NAMALWA (cell line): ENCODE measurements around the gene HHLA2.
"Not testable (repeated sequence)": the region's sequence is repeated elsewhere in the genome, so short reads cannot be mapped to it uniquely, and the experiment has no call there.

Source experiments
- DNase-seq: peaks from one replicate; pipeline ENCODE4 v3.0.0-alpha.2; 2015; ENCODE audit warnings: low spot score

Gene HHLA2, protein sequence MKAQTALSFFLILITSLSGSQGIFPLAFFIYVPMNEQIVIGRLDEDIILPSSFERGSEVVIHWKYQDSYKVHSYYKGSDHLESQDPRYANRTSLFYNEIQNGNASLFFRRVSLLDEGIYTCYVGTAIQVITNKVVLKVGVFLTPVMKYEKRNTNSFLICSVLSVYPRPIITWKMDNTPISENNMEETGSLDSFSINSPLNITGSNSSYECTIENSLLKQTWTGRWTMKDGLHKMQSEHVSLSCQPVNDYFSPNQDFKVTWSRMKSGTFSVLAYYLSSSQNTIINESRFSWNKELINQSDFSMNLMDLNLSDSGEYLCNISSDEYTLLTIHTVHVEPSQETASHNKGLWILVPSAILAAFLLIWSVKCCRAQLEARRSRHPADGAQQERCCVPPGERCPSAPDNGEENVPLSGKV

DNA sequence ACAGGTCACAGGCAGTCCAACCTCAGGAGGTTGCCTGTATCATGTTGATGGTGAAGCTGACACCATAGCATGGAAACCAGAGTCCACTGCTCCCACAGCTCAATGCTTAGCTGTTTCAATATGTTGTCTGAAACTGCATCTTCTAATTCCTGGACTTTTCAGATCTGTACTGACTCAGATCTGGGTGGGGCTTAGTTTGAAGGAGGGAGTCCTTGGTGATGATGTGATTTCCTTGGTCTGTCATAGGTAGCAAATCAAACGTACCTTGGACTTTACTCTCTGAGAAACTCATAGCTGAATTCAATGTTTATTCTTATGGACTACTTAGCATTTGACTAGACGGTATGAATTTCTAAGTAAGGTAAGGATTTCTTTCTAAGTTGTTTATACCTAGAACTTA lies at the start of gene HHLA2:
Gene HHLA2 (plus strand): TSS at position 310 of the 400 bp plus-strand sequence. CDS start 55,266 bp downstream, outside the sequence.
- DNase-seq, result no peak

DNA sequence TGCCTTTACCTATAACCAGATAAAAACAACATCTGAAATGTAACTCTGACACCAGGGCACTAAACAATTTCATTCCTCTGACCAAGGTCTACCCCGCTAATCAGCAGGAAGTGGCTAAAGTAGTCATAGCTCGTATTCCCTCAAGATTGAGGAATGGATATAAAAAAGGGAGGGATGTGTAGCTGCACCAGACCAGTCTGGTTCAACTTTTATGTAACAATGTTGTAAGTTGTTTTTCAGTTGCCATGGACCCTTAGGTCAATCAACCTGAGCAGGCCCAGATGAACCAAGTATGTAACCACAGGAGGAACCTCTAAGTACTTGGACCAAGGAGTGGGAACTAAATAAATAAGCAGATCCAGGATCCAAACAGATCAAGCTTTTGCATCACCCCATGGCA lies 45.7 kb upstream of the HHLA2 start:
- no peak for DNase-seq

DNA sequence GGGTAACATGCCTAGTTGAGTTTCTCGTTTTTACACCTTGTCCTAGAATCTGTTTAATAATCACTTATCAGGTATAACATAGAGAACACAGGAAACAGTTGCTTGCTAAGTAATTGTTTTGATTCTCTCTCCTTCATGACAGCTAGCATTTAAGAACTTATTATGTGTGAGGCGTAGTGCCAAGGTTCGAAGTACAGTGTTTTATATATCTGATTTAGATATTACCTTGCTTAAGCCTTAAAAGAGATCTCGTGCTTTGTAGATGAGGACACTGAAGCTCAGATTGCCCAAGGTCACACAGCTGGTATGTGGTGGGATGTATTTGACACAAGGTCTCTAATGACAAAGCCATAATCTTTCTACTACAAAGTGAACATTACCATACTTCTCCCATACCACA lies 45.1 kb upstream of the HHLA2 start:
- DNase-seq, result no peak

DNA sequence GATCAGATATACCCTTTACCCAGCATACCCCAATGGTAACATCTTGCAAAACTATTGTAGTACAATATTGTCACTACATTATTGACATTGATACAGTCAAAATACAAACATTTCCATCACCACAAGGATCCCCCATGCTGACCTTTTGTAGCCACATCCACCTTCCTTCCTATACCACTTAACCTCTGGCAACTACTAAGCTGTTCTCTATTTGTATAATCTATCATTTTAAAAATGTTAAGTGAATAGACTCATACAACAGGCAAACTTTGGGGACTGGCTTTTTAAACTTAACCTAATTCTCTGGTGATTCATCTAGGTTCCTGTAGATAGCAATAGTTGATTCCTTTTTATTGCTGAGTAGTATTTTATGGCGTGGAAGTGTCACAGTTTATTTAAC lies 44.5 kb upstream of the HHLA2 start:
- no peak for DNase-seq

DNA sequence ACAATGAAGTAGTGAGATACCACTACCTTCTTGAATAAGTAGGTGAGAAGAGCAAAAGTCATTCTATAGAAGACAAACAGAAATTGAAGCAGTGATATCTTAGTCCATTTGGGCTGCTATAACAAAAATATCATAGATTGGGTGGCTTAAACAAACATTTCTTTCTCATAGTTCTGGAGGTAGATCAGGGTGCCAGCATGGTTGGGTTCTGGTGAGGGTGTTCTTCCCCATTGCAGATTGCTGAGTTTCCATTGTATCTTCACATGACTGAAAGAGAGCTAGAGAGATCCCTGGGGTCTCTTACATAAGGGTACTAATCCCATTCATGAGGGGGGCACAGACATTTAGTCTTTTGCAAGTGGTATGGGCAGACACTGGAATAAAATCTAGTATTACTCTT lies 41.2 kb upstream of the HHLA2 start:
- DNase-seq, result no peak

DNA sequence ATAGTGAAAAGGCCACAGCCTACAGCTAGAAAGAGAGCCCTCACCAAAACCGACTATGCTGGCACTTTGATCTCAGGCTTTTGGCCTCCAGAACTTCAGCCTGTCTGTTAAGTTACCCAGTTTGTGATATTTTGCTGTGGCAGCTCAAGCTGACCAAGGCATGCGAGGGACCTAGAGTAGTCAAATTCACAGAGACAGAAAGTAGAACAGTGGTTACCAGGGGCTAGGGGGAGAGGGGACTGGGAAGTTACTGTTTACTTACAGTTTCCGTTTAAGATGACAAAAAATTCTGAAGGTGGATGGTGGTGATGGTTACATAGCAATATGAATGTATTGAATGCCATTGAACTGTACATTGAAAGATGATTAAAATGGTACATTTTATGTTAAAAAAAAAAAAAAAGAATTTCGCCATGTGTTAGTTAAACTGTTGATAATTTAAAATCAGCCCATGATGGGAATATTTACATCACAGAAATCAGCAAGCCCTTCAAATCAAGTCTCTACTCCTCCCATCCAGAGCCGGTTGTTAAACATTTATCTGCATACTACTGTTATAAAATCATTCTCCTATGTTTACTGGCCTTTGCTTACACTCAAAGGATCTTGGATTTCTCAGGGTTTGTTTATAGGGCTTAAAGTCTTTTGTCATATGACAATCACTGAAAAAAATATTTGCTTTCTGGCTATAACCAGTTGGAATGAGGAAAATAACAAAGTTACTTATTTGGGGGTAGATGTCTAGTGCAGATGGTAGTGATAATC lies 31.6 kb upstream of the HHLA2 start:
- not testable (repeated sequence) for DNase-seq

DNA sequence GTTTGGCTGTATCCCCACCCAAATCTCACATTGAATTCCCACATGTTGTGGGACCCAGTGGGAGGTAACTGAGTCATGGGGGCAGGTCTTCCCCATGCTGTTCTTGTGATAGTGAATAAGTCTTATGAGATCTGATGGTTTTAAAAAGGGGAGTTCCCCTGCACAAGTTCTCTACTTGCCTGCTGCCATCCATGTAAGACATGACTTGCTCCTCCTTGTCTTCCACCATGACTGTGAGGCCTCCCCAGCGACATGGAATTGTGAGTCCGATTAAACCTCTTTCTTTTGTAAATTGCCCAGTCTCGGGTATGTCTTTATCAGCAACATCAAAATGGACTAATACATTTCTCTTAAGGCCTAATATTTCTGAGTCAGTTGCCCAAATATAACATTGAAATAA lies 28.1 kb upstream of the HHLA2 start:
- DNase-seq, result not testable (repeated sequence)

DNA sequence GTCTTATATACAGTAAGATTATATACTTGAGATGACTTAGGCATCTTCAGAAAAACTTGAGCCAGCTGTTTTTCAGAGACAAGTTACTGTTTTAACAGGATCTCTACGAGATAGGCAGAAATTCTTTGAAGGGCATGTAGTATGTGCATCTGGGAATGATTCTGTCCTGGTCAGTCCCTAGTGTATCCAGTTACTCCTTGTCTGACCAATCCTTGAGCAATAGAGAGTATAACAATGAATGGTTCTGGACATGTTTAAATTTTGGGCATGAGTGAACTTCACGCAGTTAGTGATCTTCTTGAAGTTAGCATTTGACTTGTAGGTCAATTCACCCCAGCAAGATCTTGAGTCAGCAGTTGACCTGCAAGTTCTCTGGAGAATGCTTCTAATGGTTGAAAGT lies 24.7 kb upstream of the HHLA2 start:
- DNase-seq, result no peak

DNA sequence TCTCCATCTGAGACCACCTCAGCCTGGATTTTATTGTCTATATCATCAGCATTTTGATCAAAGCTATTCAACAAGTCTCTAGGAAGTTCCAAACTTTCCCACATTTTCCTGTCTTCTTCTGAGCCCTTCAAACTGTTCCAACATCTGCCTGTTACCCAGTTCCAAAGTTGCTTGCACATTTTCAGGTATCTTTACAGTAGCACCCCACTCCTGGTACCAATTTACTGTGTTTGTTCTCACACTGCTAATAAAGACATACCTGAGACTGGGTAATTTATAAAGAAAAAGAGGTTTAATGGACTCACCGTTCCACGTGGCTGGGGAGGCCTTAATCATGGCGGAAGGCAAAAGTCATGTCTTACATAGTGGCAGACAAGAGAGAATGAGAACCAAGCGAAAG lies 17.3 kb upstream of the HHLA2 start:
- not testable (repeated sequence) for DNase-seq

DNA sequence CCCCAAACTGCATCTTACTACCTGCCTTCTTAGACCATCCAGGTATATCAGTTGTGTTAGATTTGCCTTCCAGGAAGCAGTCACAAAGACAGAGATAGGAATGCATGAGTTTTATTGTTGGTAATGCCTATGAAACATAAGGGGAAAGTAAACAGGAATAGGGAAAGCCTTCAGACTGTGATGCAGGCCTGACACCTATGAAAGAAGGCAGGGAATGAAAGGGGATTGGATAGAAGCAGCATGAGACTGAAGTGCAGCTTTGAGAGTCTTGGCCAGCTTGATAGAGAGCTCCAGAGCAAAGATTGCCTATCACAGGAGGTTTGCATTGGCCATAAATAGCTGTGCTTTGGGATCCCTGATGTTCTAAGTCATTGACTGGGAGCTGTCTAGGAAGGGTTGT lies 15.9 kb upstream of the HHLA2 start:
- DNase-seq, result no peak

DNA sequence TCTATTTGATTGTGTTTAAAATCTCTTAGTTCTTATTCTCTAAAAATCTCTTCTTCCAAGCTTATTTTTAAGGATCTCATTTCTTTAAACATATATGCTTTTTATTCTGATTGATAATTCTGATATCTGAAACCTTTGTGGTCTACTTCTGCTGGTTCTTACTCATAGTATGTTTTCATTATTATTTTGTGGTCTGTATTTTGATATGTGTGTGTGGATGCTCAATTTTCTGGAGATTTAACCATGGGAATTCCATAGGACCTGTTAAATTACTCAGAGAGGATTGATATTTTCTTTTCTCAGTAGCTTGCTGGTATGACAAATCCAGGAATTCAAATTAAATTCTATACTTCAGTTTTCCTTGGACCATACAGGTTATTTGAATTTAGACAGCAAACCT lies 14.7 kb upstream of the HHLA2 start:
- no peak for DNase-seq

DNA sequence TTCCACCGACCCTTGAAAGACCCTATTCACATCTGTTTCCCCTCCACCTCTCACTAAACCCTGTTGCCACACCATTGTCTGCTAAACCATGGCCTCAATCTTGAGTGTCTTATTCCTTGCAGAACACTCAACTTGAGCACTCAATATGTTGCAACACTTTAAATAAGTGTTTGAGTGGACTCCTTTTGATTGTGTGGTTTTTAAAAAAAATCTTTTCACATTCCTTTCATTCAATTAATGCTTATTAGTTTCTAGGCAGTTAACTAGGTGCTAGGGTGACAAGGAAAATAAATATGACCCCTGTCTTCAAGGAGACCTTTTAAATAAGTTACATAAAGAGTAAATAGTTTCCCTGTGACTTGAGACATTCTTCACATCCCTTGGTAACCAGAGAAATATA lies 13.3 kb upstream of the HHLA2 start:
- DNase-seq, result no peak

DNA sequence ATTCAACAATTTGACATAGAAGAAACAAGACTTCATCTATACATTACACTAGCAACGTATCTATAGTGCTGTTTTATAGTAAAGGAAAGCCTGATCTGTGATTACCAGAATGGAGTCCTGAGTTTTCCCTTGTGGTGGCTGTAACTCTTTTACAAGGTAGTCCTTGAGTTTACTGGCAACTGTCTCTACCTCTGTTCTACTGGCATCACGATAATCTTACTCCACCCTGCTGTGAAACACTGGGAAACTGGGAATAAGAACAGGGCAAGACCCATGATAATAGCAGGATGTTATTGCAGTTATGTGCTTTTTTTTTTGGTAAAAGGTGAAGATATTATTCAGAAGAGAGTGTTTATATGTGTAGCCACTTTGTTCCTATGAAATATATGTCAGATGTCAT lies 12.4 kb upstream of the HHLA2 start:
- DNase-seq, result no peak

DNA sequence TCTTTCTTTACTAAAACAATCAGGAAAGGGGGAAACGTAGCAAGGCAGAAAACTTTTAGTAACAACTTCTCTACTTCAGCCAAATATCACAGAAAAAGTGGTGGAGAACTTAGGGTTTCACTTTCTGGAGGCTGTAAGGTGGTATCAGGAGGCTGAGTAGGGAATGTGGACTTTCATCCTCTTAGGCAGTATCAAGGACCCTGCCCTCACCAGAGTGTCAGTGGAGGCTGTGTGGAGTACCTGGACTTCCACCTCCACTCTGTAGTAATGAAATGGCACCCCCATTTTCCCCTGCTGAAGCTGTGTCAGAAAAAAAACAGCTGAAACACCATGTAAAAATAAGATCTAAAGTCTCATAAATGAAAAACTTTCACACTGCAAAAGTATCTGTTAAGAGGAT lies 11.2 kb upstream of the HHLA2 start:
- no peak for DNase-seq

DNA sequence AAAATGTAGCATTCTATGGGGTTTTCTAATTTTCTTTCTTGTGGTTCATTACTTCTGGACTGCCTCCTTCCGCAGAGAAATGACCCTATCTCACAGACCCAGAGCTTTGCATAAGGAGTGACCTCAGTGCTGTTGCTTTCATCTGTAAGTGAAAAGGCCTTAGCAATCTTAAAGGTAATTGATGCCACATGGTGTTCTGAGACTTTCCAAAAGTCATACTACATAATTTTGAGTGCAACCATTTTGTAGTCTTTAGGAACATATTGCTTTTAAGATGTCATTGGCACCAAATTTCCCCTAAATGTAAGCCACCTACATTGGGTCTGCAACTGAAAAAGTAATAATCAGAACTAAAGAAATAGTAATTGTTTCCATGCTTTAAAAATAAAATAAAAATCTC lies 9.2 kb upstream of the HHLA2 start:
- DNase-seq, result no peak

DNA sequence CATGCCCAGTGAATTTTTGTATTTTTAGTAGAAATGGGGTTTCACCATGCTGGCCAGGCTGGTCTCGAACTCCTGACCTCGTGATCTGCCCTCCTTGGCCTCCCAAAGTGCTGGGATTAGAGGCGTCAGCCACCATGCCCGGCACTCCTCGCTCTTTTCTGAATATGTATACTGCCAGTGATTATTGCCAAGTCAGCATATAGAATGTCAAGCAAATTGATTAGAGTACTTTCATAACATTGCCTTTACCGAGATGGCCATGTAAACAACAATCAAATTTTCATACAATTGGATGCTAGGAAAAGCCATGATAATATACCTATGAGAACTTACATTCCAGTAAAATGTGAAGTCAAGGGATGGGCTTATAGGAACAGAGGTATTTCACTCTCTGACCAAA lies 8.2 kb upstream of the HHLA2 start:
- DNase-seq, result not testable (repeated sequence)

DNA sequence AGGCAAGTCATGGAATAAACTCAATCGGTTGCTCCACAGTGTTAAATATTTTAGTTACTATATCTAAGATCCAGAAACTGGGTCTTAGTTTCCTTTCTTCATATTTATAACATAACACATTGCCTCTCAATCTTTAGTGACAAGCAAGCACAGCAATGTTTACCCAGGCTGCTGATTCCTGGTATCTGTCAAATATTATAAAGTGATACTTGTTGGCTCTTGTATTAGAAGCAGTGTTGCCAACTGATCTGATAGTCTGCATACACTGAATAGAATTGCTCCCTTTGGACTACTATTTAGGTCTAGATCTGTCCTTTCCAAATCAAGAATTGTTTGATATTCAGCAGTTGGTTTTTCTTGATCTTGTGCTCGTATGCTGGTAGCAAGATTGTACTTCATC lies 7.2 kb upstream of the HHLA2 start:
- DNase-seq, result no peak

DNA sequence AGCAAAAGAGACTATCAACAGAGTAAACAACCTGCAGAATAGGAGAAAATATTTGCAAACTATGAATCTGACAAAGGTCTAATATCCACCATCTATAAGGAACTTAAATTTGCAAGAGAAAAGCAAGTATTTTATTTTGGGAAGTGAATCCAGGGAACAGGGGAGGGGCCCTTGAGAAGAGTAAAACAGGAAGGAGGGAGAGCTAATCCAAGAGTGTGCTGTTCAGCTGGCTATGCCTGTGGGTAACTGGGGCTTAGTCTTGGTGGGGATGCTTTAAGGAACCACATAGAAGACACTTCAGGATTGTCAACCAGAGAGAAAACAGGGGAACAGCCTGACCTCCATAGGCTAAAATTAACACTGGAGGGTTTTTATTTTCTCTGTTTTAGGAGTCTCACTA lies 3.9 kb upstream of the HHLA2 start:
- no peak for DNase-seq

DNA sequence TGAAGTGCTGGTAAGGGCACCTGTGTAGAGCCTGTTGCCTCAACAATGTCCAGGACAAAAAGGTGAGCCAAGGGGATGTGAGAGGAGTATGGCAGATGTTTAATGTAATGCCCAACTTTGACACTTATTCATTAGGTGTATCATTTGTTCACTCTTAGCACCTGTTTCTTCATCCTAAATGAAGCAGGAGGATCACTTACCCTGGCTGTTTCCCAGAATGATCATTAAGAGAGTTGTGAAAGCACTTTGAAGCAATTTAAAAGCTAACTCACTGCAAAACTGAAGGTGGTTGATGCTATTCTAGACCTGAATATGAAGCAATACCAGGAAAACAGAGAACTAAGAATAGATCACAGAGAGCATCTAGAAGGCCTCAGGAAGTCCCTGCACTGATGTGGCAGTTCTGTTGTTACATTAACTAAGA lies 3.4 kb upstream of the HHLA2 start:
- DNase-seq, result no peak

DNA sequence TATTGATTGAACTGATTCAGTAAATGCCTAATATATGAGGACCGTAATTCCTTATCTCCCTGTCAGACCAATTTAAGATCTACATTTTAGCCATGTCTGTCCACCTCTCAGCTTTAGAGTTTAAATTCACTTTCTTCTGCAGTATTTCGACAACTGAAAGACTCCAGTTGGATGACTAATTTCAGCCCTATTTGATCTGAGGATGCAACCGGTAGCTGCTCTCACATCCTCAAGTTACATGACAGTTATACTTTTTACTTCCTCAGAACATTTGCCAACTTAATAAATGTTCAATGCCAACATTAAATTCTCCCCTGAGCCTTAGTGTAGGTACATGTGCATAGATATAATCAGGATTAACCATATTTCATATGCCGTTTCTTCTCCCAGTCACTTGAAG lies 2.5 kb upstream of the HHLA2 start:
- DNase-seq, result no peak

DNA sequence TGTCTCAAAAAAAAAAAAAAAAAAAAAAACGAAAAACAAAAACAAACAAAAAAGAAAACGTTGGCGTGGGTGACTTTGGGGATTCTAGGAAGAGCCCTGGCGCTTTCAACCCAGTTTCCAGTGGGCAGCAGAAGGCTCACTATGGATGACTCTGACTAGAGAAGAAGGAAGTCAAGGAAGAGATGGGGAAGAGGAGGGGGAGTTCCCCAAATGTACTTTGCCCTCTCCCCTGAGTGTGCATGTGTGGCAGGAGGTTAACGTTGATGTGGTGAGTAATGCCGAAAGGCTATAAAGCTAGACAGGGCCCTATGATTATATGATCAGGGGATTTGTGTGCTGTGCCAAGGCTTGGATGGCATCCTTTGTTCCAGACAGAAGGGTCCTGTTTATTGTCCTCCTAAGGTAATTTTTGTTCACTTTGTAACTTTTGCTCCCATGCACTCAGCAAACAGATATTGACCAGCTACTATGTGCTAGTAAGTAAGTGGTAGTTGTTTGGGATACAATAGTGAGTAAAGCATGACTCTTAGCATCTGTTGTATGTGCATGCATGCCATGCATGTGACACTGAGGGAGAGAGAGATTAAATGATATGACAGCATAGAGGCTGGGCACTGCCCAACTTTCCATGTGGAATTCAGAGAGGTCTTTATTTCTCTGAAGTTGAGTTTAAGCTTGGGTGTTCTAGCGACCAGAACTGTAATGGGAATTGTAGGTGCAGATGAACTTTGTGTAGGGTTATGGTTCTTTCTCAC lies 750 bp upstream of the HHLA2 start:
- DNase-seq, result no peak

DNA sequence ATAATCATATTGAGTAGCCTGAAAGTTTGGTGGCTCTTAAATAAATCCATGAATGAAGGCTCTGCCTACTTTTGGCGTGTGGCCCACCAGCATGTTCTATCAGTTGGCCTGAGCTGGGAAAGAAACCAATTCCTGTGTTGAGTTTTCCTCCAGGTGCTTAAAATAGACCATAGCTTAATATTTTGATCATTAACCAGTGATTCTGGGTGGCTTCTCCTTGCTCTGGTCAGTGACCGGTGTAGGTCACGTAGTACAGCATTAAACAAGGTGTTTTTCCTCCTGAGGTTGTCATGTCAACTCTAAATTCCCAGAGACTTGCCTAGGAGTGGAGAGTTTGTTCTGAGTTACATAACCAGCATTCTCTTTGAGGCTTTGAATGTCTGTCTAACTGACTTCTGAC lies 1.3 kb downstream of the HHLA2 start:
- DNase-seq, result no peak

DNA sequence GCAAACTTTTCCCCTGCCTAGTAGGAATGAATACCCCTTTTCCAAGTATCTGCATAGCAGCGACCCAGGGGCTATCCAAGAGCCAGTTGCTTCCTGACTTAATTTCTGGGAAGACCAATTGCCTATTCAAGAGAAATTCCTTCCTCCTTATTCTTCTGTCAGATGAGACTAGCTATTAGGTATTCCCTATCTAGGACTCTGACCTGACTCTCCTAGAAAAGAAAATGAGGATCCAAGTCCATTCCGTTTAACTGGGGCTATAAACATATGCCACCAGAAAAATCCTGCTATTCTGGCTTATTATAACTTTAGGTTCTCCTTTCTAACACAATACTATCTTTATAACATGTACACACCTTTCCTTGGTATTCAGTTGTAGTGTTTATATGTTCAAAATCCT lies 1.7 kb downstream of the HHLA2 start:
- no peak for DNase-seq
